ENCODE measurements around the gene RGS10. TPM values are rescaled to one million over a fixed set of nuclear protein-coding genes. Genes with fewer than 3 reads are reported as not detected.
"Not testable (repeated sequence)": the region's sequence is repeated elsewhere in the genome, so short reads cannot be mapped to it uniquely, and the experiment has no call there.

RGS10 gene
- total and polyA plus RNA-seq, 7 donors, result 4.2 to 28.4 (median 9.5) TPM

GRCh38 chr10:119575506-119575905 is 33.0 kb upstream of the RGS10 start:
- 39 to 59% (median 42%) methylated on average over 5 of the region's 5 CpGs for WGBS, 3 donors
- peak in 2 of 4 donors; percentile 36 to 67 for ATAC-seq

GRCh38 chr10:119567978-119568377 is 25.5 kb upstream of the RGS10 start:
- no peak for TF ChIP-seq CTCF (IDR thresholded peaks at IDR 0.05)
- WGBS, 3 donors, result 84 to 92% (median 87%) methylated on average over 8 of the region's 8 CpGs
- H3K4me1 ChIP-seq, result no peaks in the 10 kb centered on the region
- H3K27ac ChIP-seq, result no peak overlapping the region
- DNase-seq (no peak), ATAC-seq (no peak)
- H3K4me3 ChIP-seq, result no peak overlapping the region
- H3K27me3 ChIP-seq (ENCODE audit: insufficient read depth in 3 of 3, low read length in 2 of 3), result no peaks in the 10 kb centered on the region
- intact Hi-C loops (cut with DNase I), result no loop called here
- H3K9me3 ChIP-seq, result no peaks in the 10 kb centered on the region
- H3K36me3 ChIP-seq (ENCODE audit: insufficient read depth in 1 of 2, low read depth in 1 of 2), result peaks cover 3 to 13% of the 10 kb centered on the region in 2 donors

More at GRCh38 chr10:119575506-119575905, 33.0 kb upstream of the RGS10 start:
- Histone ChIP-seq H3K36me3 (ENCODE audit: insufficient read depth in 1 of 2, low read depth in 1 of 2) (peaks cover 17 to 88% of the 10 kb centered on the region in 2 donors), H3K27me3 (ENCODE audit: insufficient read depth in 3 of 3, low read length in 2 of 3) (no peaks in the 10 kb centered on the region), H3K9me3 (no peaks in the 10 kb centered on the region), H3K27ac (no peak overlapping the region), H3K4me1 (no peaks in the 10 kb centered on the region), H3K4me3 (no peak overlapping the region)
- no peak for TF ChIP-seq CTCF (IDR thresholded peaks at IDR 0.05)
- intact Hi-C loops (cut with DNase I), result no loop called here
- DNase-seq, result no peak

- Histone ChIP-seq H3K36me3 (ENCODE audit: insufficient read depth in 1 of 2, low read depth in 1 of 2) (no peaks in the 10 kb centered on the region), H3K4me1 (no peaks in the 10 kb centered on the region), H3K27me3 (ENCODE audit: insufficient read depth in 3 of 3, low read length in 2 of 3) (no peaks in the 10 kb centered on the region), H3K9me3 (no peaks in the 10 kb centered on the region), H3K27ac (no peak overlapping the region), H3K4me3 (no peak overlapping the region)
- TF ChIP-seq CTCF (IDR thresholded peaks at IDR 0.05), result no peak
- ATAC-seq, result no peak
- WGBS, 3 donors, result 72 to 86% (median 81%) methylated on average over 4 of the region's 4 CpGs
- intact Hi-C loops (cut with DNase I), result no loop called here
- DNase-seq, result no peak
These were observed 19.6 kb upstream of the RGS10 start for GRCh38 chr10:119562097-119562496.

- H3K4me1 ChIP-seq; H3K9me3 ChIP-seq; H3K4me3 ChIP-seq; H3K27ac ChIP-seq; intact Hi-C loops (cut with DNase I); DNase-seq; ATAC-seq; H3K27me3 ChIP-seq (ENCODE audit: insufficient read depth in 3 of 3, low read length in 2 of 3); H3K36me3 ChIP-seq (ENCODE audit: insufficient read depth in 1 of 2, low read depth in 1 of 2): not testable (repeated sequence)
- 90 to 93% (median 92%) methylated on average over 24 to 33 of the region's 33 CpGs for WGBS, 3 donors
These were observed 17.0 kb upstream of the RGS10 start for GRCh38 chr10:119559511-119559910.

GRCh38 chr10:119556081-119556480 is 13.6 kb upstream of the RGS10 start:
- H3K9me3 ChIP-seq; H3K27ac ChIP-seq; intact Hi-C loops (cut with DNase I); DNase-seq; H3K27me3 ChIP-seq (ENCODE audit: insufficient read depth in 3 of 3, low read length in 2 of 3); H3K36me3 ChIP-seq (ENCODE audit: insufficient read depth in 1 of 2, low read depth in 1 of 2); H3K4me1 ChIP-seq; ATAC-seq; H3K4me3 ChIP-seq: not testable (repeated sequence)
- 97 to 99% (median 98%) methylated on average over 2 of the region's 2 CpGs for WGBS, 3 donors

GRCh38 chr10:119555178-119555784 is 12.8 kb upstream of the RGS10 start:
- no peaks in the 10 kb centered on the region for H3K9me3 ChIP-seq
- 84 to 94% (median 86%) methylated on average over 6 of the region's 6 CpGs for WGBS, 3 donors
- no peaks in the 10 kb centered on the region for H3K36me3 ChIP-seq (ENCODE audit: insufficient read depth in 1 of 2, low read depth in 1 of 2)
- H3K4me1 ChIP-seq, result no peaks in the 10 kb centered on the region
- TF ChIP-seq CTCF (IDR thresholded peaks at IDR 0.05), result no peak
- no peak for ATAC-seq
- H3K4me3 ChIP-seq, result no peak overlapping the region
- H3K27me3 ChIP-seq (ENCODE audit: insufficient read depth in 3 of 3, low read length in 2 of 3), result no peaks in the 10 kb centered on the region
- intact Hi-C loops (cut with DNase I), result no loop called here
- no peak overlapping the region for H3K27ac ChIP-seq
- no peak for DNase-seq

Data from psoas muscle (tissue), 8 donors.